ENCODE measurements around the gene TRAPPC10.
"Not testable (repeated sequence)": the region's sequence is repeated elsewhere in the genome, so short reads cannot be mapped to it uniquely, and the experiment has no call there.

TRAPPC10 gene

GRCh38 chr21:44155994-44156380 is 143.9 kb downstream of the TRAPPC10 start:
- not testable (repeated sequence) for DNase-seq

All from 8988T (cell line).